Measurements from ENCODE around the gene AARS1.
"Not testable (repeated sequence)": the region's sequence is repeated elsewhere in the genome, so short reads cannot be mapped to it uniquely, and the experiment has no call there.

The AARS1 gene

DNA sequence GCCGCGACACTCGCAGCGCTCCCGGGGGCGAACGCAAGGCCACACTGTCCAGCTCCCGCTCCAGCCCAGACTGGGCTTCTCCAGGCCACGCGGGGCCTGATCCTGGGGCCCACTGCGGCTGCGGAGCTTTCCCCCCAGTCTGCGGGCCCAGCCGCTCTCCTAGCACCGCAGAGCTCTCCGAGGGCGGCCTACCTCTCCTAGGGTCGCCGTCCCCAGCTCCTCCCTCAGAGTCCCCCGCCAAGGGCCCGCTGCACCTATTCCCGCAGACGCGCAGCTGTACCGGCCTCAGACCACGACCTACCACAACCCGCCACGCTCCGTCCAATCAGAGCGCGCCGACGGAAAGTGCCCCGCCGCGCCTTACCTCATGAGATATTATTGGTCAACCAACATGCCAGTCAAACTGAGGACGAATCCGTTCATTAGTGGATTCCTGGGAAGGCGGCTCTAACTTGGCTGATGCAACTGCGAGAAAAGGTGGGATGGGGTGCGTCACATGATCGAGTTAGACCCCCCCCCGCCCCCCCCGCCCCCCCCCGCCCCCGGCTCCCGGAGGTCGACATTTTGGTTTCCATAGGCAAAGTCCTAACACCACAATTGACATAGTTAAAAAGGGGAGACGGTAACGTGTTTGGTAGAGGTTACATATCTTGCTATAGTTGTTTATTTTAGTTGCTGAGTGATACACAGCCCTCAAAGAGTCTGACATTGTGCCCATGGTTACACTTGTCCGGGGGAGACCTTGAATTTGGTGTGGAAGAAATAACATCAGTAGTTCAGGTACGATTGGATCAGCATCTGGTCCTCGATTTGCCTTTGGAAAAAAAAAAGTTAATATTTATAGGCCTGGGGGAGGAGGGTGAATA, at the start of gene AARS1:
Gene AARS1 (minus strand): TSS at position 278 of the 866 bp plus-strand sequence. CDS start 6,743 bp downstream, outside the sequence.
- peak; percentile 98 for DNase-seq

DNA sequence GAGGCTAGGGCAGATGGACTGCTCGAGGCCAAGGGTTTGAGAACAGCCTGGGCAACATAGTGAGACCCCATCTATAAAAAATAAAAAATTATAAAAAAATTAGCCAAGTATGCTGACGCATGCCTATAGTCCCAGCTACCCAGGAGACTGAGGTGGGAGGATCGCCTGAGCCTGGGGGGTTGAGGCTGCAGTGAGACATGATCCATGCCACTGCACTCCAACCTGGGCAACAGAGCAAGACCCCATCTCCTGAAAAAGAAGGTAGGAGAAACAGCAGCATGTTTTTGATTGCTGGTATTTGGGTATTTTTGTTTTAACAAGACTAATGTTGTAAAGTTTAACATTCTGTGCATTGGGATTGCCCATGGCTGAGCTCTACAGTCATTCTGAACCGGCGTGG, 48.5 kb upstream of the AARS1 start:
- no peak for DNase-seq

DNA sequence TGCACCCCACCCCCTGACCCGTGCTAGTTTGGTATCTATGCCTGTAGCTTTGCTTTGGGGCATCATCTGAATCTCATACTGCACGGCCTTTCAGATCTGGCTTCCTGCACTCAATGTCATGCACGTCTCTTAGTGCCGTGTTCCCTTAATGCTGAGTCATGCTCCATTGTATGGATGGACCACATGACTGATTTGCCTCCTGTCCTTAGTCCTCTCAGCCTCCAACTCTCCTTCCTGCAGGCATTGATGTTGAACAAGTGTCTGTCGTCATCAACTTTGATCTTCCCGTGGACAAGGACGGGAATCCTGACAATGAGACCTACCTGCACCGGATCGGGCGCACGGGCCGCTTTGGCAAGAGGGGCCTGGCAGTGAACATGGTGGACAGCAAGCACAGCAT, 43.4 kb upstream of the AARS1 start:
- not testable (repeated sequence) for DNase-seq

DNA sequence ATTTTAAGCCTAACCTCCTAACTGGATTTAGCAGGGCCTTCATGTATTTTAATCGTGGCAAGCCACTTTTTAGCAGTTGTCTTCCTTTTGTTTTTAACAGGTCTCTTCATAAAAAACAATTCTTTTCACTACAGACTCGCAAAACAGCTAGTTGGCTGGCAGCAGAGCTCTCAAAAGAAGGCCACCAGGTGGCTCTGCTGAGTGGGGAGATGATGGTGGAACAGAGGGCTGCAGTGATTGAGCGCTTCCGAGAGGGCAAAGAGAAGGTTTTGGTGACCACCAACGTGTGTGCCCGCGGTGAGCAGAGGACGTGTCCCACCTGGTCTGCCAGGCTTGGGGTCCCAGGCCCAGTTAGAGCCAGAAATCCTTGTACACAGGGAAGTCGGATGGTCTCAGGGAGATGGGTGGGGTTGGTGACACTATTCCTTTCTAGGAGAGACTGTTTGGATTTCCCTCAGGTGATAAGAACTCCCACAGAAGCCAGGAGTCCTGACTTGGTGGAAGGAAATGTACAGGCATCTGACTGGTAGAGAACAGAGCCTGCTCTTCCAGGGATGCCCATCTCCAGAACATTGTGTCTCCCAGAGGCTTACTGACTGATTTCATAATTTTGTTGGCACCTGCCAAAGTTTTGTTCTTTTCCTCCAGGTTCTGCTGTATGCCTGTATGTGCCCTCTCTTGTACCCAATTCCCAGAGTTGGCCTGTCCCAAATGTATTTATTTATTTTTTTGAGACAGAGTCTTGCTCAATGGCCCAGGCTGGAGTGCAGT, 42.5 kb upstream of the AARS1 start:
- DNase-seq, result no peak

DNA sequence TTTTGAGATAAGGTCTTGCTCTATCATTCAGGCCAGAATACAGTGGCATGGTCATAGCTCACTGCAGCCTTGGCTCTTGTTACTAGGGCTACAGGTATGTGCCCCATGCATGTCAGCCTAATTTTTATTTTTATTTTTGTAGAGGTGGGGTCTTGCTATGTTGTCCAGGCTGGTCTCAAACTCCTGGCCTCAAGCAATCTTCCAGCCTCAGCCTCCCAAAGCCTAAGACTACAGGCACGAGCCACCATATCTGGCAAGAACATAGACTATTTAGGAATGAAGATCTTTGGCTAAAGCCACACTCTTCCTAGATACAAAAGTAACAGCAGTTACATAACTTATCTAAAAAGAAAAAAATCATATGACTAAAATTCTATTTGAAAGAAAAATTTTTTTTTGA, 41.8 kb upstream of the AARS1 start:
- DNase-seq, result no peak

DNA sequence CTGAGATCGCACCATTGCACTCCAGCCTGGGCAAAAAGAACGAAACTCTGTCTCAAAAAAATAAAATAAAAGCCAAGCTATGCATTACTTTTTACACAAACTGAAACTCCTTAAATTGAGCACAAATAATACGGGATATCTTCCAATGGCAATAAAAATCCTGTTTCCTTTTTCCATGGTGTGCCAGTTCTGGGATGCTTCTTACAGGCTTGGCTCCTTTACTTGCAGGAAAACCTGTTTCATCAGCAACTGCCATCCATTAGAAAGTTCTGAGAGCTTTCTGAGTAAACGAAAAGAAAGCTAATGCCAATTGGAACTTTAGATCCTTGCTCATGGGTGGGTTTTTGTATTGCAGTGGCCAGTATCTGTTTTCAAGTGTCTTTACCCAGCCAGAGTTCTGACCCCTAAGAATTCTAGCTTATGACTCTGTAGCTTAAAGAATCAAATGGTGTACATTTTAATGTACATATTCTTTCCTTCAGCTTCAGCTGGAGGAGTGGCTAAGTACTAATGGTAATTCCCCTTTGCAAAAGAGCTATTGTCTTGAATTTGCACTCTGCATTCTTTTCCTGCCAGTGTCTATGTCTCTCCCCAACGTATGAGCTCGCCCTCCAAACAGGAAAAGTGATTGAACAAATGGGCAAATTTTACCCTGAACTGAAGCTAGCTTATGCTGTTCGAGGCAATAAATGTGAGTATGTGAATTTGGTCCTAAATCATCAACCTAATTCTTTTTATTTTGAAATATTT, 35.9 kb upstream of the AARS1 start:
- DNase-seq, result no peak

DNA sequence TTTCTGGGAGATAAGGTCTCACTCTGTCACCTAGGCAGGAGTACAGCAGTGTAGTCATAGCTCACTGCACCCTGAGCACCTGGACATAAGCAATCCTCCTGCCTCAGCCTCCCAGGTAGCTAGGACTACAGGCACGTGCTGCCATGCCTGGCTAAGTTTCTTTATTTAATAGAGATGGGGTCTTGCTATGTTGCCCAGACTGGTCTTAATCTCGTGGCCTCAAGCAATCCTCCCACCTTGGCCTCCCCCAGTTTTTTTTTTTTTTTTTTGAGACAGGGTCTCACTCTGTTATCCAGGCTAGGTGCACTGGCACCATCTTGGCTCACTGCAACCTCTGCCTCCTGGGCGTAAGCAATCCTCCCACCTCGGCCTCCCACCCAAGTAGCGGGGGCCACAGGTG, 30.8 kb upstream of the AARS1 start:
- DNase-seq, result no peak

DNA sequence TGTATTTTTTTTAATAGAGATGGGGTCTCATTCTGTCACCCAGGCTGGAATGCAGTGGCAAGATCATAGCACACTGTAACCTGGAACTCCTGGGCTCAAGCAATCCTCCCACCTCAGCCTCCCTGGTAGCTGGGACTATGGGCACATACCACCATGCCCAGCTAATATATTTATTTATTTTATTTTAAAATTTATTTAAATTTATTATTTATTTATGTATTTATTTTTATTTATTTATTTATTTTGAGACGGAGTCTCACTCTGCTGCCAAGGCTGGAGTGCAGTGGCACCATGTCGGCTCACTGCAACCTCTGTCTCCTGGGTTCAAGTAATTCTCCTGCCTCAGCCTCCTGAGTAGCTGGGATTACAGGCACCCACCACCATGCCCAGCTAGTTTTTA, 18.4 kb upstream of the AARS1 start:
- DNase-seq, result not testable (repeated sequence)

DNA sequence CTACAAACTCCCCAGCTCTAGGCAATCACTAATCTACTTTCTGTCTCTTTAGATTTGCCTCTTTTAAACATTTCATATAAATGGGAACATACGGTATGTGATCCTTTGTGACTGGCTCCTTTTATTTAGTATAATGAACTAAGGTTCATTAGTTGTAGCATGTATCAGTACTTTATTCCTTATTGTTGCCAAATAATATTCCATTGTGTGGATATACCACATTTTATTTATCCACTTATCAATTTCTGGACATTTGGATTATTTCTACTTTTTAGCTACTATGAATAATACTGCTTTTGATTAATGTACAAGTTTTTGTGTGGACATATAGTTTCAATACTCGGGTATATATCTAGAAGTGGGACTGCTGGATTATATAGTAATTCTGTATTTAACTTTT, 17.6 kb upstream of the AARS1 start:
- DNase-seq, result no peak

DNA sequence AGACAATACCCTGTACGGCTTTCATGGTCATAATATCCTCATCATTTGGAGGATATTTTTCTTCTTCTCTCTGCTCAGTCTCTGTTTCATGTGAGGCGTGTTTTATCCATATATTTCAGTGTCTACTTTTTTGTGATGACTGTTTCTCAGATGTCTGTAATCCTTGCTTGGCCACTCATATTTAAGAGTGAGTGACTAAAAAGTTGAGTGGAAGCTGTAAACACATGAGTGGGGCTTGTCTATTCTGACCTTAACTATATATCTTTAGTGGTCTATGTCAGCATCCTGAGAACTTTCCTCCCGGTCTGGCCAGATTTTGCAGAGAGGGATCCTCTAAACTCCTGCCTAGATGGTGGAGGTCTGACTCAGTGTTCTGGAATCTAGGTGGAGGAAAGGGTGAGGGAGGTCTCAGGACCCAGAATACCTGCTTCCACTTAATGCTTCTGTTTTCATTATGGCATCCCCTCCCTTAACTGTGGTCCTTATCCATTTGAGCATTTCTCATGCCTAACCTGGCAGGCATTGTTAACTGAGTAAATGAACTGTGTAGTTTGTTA, 15.7 kb upstream of the AARS1 start:
- no peak for DNase-seq

DNA sequence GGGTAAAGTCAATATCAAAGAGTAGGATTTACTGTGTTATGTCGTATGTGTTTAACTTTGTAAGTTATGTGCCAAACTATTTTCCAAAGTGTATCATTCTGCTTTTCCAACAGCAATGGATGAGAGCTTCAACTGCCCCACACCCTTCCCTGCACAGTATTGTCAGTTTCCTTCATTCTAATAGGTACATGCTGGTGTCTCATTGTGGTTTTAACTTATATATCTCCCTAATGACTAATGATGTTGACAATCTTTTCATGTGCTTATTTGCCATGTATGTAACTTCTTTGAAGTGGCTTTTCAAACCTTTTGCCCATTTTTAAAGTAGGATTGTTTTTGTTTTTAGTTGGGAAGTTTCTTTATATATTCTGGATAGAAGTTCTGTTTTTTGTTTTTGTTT, 13.4 kb upstream of the AARS1 start:
- DNase-seq, result no peak

DNA sequence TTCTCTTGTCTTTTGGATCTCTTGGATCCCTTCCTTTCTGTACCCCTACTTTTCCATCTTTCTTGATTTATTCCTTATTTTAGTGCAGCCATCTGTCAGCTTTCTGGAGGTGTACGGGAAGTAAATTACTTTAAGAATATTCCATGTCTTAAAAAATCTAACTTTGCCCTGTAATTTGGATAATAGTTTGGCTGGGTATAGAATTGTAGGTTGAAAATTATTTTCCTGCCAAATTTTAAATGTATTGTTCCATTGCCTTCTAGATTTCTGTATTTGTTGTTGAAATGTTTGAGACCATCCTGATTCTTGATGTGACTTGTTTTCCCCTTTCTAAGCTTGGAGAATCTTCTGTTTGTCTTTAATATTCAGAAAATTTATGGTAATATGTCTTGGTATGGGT, 11.8 kb upstream of the AARS1 start:
- no peak for DNase-seq

DNA sequence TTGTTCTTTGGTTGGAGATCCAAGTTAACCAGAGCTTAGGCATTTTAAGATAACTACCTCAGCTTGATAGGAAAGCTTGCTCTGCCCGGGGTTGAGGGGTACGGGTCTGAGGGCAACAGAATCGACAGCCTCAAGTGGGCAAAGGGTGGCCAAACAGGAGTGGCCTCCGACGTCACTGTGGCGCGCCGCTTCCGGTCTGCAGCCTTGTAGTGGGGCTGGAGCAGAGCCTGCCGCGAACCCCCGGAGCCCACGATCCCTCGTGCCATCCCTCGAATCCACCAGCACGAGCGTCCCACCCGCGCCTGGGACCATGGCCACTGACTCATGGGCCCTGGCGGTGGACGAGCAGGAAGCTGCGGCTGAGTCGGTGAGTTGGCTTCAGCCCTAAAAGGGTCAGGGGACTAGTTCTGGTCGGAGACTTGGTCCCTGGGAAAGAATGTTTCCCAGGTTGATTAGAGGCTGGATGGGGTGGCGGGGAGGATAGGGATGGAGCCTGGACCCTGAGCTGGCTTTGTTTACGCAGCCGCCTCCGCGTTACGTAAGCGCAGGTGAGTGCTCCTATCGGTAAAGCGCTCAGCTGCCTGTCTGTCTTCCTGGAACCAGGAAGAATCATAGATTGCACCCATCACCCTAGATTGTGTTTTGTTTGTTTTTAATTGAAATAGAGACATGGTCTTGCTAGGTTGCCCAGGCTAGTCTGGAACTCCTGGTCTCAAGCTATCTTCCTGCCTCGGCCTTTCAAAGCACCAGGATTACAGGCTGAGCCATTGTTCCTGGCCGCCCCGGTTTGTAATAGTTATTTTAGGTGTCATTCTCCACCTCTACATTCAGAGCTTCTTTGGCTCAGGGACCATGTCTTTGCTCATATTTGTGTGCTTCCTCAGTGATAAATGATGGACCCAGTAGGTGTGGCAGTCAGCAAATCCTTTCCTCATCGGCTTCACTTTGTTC, 10.0 kb upstream of the AARS1 start, which contains the start of gene DDX19B:
Gene DDX19B (plus strand): TSS at position 199 of the 951 bp plus-strand sequence. CDS start 112 bp downstream, at position 311.
- DNase-seq, result peak; percentile 90

DNA sequence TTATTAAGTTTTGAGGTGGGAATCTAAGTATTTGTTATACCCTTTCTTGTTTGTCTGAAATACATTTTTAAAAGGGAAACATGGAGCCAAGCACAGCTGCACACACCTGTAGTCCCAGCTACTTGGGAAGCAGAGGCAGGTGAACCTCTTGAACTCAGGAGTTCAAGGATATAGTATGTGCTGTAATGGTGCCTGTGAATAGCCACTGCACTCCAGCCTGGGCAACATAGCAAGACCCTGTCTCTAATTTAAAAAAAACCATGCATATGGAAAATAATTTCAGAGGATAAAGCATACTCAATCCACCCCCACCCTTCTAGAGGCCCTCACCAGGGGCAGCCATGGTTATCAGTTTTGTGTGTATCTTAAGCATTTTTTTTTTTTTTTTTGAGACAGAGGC, 6.3 kb upstream of the AARS1 start:
- DNase-seq, result no peak

DNA sequence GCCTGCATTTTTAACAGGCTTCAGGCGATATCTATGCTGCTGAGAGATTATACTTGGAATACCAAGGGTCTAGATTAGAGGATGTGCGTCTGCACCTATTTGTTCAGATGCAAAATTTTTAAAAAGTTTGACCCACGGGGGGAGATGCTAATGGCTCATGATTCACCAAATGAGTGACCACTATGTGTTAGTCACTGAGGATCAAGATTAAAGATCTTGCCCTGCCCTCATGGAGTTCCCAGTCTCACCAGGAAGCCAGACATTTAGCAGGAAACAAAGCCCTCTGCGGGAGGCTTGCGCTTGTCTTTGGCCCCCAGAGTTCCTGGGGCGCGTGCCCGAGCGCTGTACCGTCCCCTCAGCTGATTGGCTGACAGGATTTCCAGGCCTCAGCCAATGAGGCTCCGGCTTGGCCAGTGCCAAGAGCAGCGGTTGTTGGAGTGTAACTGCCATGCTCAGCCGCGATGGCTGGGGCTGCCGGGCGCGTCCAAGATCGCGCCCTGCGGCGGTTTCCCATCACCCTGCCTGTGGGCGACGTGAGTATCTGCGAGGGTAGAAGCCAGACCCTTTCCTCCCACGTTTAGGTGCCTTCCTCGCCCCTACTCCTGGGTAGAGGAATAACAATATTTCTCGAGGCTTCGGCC, 5.2 kb upstream of the AARS1 start:
- DNase-seq, result no peak

DNA sequence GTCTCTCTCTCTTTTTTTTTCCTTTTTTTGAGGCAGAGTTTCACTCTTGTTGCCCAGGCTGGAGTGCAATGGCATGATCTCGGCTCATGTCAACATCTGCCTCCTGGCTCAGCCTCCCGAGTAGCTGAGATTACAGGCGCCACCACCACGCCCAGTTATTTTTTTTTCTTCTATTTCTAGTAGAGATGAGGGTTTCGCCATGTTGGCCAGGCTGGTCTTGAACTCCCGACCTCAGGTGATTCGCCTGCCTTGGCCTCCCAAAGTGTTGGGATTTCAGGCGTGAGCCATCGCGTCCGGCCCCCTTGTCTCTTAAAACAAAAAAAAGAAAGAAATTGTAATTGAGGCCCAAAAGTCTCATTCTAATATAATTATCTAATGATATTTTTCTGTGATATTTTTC, 2.8 kb upstream of the AARS1 start:
- not testable (repeated sequence) for DNase-seq

DNA sequence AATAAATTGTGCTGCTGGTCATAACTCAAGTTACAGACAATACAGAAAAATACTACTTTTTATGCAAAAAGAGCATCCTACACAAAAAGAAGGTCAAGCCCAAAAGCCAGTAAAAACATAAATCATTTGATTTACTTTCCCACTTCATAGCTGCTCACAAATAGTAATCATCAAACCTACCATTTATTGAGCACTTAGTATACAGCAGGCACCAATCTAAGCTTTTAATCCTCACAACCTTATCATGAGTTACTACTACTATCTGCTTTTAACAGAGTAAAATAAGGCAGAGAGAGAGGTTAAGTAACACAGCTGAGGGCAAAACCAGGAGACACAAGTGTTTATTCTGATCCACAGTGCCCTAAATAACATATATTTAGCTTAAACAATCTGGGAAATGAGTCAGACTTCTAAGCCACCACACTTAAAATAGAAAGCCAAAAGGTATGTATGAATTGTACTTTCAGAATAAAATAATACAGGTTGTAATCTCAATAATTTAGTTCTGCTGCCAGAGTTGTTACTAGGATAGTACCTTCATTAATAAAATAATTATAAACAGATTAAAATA, 1.7 kb upstream of the AARS1 start:
- no peak for DNase-seq

DNA sequence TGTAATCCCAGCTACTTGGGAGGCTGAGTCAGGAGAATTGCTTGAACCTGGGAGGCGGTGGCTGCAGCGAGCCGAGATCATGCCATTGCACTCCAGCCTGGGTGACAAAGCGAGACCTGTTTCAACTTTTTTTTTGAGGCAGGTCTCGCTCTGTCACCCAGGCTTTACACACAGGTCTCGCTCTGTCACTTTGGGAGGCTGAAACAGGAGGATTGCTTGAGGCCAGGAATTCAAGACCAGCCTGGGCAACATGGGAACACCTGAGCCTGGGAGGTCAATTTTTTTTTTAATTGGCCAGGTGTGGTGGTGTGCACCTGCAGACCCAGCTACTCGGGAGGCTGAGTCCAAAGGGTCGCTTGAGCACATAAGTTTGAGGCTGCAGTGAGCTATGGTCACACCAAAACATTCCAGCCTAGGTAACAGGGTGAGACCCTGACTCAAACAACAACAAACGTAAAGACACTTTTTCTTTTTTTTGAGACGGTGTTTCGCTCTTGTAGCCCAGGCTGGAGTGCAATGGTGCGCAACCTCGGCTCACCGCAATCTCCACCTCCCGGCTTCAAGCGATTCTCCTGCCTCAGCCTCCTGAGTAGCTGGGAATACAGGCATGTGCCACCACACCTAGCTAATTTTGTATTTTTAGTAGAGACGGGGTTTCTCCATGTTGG, 1.9 kb downstream of the AARS1 start:
- not testable (repeated sequence) for DNase-seq

DNA sequence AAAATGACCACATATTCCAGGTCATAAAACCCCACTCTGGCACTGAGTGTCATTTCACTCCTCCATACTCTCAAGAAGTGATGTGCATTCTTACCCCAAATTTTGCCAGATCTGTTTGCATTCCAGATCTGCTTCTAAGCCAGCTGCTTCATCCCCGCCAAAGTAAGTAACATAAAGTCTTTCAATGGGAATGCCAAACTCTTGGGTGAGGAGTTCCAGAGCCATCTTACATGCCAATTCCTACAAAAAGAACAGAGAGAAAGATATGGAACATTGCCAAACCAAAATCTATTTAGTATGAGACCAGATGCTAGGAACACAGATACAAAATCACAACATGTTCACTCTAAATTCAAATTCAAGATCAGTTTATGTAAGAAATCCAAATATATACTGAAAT, 12.9 kb downstream of the AARS1 start:
- DNase-seq, result no peak

DNA sequence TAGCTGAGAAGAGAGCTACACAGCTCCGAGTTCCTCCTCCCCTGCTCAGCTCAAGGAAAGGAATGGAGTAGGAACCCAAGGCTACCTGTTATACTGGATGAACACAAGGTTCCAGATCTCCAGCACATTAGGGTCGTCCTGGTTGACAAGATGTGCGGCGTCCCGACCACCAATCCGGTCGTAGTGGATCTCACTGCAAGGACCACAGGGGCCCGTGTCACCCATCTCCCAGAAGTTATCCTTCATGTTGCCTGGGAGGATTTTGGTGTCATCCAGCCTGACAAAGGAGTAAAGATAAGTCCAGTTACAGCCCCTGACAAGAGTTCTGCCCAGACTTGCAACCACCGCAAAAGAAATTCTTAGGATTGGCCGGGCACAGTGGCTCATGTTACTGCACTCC, 17.6 kb downstream of the AARS1 start:
- DNase-seq, result no peak
